GOT3 (cell line): ENCODE data around the gene SESN1.
"Not testable (repeated sequence)": the region's sequence is repeated elsewhere in the genome, so short reads cannot be mapped to it uniquely, and the experiment has no call there.

ENCODE experiments used
- DNase-seq: peaks from one replicate; lab custom pipeline; 2025; ENCODE audit warnings: mixed read lengths; lab: John Stamatoyannopoulos, UW

Gene SESN1

GRCh38 chr6:109095036-109095834, 589 bp upstream of the SESN1 start, which contains the start of gene CEP57L1:
Gene CEP57L1, plus strand, starts transcription at chr6:109095507. Its CDS starts 49,715 bp downstream, at chr6:109145222.
- peak; percentile 85 for DNase-seq

- no peak for DNase-seq
Measured at GRCh38 chr6:109093732-109094415, 772 bp downstream of the SESN1 start.

- DNase-seq: no peak
Measured at GRCh38 chr6:109092074-109092473, 2.6 kb downstream of the SESN1 start.

- no peak for DNase-seq
Measured at GRCh38 chr6:109091314-109092024, 3.2 kb downstream of the SESN1 start.

- no peak for DNase-seq
Measured at GRCh38 chr6:109088995-109089394, 5.7 kb downstream of the SESN1 start.

GRCh38 chr6:109087661-109088264, 6.9 kb downstream of the SESN1 start:
- no peak for DNase-seq

- DNase-seq: not testable (repeated sequence)
Measured at GRCh38 chr6:109084146-109084545, 10.5 kb downstream of the SESN1 start.

GRCh38 chr6:109083657-109084056, 11.0 kb downstream of the SESN1 start:
- no peak for DNase-seq

GRCh38 chr6:109082188-109082577, 12.5 kb downstream of the SESN1 start:
- DNase-seq: no peak

- no peak for DNase-seq
Measured at GRCh38 chr6:109081516-109082187, 13.0 kb downstream of the SESN1 start.

- DNase-seq: no peak
Measured at GRCh38 chr6:109081026-109081425, 13.6 kb downstream of the SESN1 start.

GRCh38 chr6:109079981-109080380, 14.7 kb downstream of the SESN1 start:
- no peak for DNase-seq

- no peak for DNase-seq
Measured at GRCh38 chr6:109076377-109076776, 18.3 kb downstream of the SESN1 start.

GRCh38 chr6:109075934-109076333, 18.7 kb downstream of the SESN1 start:
- DNase-seq: no peak

GRCh38 chr6:109074133-109074415, 20.6 kb downstream of the SESN1 start:
- no peak for DNase-seq

- no peak for DNase-seq
Measured at GRCh38 chr6:109073344-109074132, 21.1 kb downstream of the SESN1 start.

- DNase-seq: no peak
Measured at GRCh38 chr6:109071125-109071917, 23.3 kb downstream of the SESN1 start.

GRCh38 chr6:109069746-109070145, 24.9 kb downstream of the SESN1 start:
- no peak for DNase-seq

GRCh38 chr6:109062767-109063352, 31.8 kb downstream of the SESN1 start:
- no peak for DNase-seq

GRCh38 chr6:109062216-109062615, 32.4 kb downstream of the SESN1 start:
- no peak for DNase-seq
